GM19463 (cell line): ENCODE measurements around the gene PFDN6.
"Not testable (repeated sequence)": the region's sequence is repeated elsewhere in the genome, so short reads cannot be mapped to it uniquely, and the experiment has no call there.

Experiments
- ATAC-seq: cut with Tn5 transposase; IDR thresholded peaks from one replicate; pipeline ENCODE4 v1.9.1; 2021; ENCODE audit warnings: mild to moderate bottlenecking, moderate library complexity; ENCODE audit not compliant: unreplicated experiment

The PFDN6 gene

GRCh38 chr6:33273129-33273923, 16.1 kb upstream of the PFDN6 start:
- no peak for ATAC-seq

DNA sequence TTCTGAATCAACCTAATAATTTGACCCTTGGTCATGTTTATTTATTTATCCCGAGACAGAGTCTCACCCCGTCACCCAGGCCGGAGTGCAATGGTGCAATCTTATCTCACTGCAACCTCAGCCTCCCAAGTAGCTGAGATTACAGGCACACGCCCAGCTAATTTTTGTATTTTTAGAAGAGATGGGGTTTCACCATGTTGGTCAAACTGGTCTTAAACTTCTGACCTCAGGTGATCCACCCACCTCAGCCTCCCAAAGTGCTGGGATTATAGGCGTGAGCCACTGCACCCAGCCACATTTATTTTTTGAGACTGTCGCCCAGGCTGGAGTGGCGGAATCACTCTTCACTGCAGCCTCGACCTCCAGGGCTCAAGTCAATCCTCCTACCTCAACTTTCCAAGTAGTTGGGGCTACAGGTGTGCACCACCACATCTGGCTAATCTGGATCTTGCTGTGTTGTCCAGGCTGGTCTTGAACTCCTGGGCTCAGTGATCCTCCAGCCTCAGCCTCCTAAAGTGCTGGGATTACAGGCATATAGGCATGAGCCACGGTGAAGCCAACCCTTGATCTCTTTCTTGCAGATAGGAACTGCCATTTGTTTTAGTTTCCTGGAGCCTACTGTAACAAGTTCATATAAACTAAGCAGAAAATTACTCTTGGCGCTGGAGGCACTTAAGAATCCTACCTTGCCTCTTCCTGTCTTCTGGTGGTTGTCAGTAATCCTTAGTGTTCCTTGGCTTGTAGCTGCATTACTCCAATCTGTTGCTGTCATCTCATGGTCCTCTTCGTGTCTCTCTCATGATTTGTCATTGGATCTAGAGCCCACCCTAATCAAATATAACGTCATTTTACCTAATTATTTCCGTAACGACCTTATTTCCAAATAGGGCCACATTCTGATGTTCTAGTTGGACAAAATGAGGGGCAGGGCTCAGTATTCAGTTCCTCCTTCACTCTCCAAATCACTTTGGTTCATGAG, 15.2 kb upstream of the PFDN6 start:
- no peak for ATAC-seq

DNA sequence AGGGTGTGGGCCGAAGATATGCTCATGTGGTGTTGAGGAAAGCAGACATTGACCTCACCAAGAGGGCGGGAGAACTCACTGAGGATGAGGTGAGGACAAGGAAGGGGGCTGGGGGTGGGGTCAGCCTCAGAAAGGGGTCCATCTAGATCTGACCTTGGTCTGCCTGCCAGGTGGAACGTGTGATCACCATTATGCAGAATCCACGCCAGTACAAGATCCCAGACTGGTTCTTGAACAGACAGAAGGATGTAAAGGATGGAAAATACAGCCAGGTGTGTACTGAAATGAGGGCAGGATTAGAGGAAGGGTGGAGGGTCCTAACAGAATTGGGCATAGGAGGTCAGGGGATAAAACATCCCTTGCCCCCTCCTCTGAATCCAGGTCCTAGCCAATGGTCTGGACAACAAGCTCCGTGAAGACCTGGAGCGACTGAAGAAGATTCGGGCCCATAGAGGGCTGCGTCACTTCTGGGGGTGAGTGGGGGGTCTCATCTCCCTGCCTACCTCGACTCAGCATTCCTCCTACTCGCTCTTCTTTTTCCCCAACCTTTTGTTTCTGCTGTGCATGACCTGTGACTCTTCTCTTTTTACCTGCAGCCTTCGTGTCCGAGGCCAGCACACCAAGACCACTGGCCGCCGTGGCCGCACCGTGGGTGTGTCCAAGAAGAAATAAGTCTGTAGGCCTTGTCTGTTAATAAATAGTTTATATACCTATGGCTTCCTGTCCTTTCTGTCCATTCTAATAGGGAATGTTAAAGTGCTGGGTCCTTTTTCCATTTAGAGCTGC, 13.4 kb upstream of the PFDN6 start:
- not testable (repeated sequence) for ATAC-seq

DNA sequence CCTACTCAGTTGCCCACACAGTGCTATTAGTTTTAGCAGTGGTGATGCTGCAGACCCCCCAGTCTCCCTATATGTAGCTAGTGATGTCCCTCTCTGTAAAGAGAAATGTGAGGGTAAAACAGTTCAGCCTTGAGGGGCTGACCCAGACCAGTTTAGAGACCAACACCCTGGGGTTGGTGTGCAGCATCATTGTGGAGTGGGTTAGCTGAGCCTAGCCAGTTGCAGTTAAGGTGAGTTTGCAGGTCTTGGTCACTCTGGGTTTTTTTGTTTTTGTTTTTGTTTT, 12.9 kb upstream of the PFDN6 start:
- ATAC-seq = no peak

DNA sequence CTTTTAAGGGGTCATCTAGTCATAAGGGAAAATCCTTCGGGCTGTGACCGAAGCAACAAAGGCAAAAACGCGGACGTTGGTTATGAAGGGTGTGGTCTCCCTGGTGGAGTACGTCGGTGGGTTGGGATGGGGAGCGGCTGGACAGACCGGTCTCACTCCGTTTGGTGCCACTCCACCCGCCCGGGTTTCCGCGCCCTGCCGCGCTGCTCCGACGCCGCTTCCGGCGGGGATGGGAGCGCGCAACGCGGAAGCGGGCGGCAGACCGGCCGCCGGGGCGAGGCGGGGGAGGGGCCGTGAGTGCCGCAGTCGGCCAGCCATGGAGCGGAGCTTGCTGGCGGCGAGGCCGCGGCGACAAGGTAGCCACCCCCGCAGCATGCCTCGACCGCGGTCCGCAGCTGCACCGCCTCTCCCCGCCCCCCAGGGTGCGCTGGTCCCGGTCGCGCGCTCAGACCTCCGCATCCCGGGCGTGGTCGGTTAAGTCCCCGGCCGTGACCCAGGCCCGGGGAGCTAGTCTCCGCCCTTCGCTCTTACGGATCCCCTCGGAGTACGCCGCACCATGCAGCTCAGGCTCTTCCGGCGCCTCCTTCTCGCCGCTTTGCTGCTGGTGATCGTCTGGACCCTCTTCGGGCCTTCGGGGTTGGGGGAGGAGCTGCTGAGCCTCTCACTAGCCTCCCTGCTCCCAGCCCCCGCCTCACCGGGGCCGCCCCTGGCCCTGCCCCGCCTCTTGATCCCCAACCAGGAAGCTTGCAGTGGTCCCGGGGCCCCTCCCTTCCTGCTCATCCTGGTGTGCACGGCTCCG, 12.3 kb upstream of the PFDN6 start, which contains the start of gene B3GALT4:
Gene B3GALT4, plus strand, starts transcription at position 260 of the 799 bp plus-strand sequence. Its CDS starts 297 bp downstream, at position 557.
- peak; percentile 57 for ATAC-seq

GRCh38 chr6:33277663-33278391, 11.6 kb upstream of the PFDN6 start:
- no peak for ATAC-seq

- no peak for ATAC-seq
Observed at GRCh38 chr6:33278392-33278741, 11.0 kb upstream of the PFDN6 start.

DNA sequence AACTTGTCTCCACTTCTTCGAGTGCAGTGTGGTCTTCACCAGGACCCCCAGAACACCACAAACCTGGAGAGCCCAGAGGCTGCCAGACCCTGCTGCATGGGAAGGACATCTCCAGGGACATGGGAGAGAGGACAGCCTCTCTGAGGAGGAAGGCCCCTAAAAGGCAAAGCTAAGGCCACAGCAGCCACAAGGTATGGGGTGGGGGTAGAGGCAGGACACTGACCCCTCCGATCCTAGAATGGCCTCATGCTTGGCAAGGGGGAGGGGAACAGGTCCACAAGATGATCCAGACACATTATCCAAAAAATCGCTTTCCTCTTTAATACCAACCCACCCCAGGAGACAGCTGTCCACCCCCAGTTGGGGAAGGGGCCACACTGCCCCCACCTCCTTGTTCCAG, 10.6 kb upstream of the PFDN6 start:
- no peak for ATAC-seq

DNA sequence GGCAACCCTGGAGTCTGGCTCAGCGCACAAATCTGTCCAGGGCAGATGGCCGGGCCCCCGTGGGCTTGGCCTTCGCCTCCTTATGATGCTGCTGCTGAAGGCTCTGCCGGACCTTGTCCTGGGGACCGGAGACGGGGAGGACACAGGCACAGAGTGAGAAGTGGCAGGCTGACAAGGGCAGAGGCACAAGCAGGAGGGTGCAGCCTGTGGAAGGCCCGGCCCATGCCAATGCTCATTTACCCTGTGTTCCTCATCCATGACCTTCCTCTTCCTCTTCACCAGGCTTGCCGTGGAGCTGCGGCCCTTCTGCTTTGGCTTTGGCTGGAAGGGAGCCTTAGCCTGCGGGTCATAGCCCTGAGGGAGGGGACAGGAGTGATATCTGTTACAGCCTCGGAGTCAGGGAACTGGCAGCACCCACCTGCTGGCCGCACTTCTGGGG, 10.1 kb upstream of the PFDN6 start:
- no peak for ATAC-seq

DNA sequence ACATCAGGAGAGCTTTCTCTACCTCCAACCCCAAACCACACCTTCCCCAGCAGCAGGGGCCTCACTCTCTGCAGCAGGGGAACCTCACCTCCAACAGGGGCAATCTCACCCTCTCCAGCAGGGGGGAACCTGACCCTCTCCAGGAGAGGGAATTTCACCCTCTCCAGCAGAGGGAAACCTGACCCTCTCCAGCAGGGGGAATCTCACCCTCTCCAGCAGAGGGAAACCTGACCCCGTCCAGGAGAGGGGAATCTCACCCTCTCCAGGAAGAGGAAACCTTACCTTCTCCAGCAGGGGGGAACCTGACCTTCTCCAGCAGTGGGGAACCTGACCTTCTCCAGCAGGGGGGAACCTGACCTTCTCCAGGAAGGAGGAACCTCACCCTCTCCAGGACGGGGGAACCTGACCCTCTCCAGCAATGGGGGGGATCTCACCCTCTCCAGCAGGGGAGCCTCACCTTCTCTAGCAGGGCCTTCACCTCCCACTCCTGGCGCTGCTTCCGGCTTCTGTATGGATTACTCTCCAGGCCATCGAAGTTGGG, 9.4 kb upstream of the PFDN6 start:
- ATAC-seq = no peak

DNA sequence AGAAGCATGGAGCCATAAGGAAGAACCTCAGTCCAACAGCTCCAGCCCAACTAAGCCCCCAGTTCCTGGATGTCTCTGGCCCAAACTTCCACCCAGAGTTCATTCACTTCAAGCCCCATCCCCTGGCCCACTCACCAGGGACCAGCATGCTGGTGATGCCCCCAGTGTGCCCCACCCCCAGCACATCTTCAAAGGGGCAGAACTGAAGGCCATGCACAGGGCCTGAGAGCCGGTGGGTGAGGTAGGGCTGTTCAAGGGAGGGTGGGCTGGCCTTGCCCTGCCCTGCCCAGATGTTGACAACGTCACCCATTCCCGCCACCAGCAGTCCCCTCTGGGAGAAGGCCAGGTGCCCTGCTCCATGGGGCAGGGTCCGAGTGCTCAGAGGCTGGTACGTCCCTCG, 8.9 kb upstream of the PFDN6 start:
- ATAC-seq = no peak

GRCh38 chr6:33285214-33285613, 4.2 kb upstream of the PFDN6 start:
- not testable (repeated sequence) for ATAC-seq

DNA sequence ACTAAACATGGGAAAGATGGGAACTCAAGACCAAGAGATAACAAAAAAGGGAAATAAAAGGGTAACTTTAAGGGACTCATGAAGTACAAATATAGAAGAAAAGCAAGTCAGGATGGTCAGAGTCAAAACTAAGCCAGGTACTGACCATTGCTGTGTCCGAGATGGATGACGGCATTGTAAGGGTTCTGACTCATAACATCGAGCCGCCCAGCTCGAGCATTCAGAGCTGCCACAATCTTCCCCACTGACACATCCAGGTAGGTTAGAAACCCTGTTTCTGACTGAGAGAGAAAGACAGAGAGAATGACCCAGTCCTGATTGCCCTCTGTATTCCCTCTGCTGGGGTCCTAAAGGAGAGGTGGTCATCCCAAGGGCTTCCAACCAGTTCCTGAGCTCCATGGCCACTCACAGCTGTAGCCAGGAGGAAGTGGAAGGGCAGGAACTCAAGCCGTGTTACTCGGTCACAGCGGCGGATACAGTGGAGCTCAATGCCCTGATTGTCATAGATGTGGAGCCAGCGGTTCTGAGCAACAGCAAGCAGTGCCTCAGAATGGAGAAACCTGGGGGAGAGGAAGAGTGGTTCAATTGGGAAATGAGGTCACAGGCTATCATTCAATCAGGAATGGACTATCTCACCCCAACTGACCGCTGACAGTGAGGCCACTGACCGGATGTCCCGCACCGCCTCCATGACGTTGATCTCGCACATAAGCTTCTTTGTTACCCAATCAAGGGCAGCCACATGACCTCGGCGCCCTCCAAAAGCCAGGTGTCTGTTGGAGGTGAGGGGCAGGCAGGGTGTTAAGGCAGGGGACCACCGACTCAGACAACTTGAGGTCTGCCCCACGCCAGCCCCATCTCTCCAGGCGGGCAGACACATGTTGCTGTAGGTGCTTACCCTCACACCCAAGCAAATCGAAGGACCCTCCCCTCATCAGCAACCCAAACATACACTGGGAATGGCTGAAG, 2.2 kb upstream of the PFDN6 start:
- ATAC-seq = no peak

DNA sequence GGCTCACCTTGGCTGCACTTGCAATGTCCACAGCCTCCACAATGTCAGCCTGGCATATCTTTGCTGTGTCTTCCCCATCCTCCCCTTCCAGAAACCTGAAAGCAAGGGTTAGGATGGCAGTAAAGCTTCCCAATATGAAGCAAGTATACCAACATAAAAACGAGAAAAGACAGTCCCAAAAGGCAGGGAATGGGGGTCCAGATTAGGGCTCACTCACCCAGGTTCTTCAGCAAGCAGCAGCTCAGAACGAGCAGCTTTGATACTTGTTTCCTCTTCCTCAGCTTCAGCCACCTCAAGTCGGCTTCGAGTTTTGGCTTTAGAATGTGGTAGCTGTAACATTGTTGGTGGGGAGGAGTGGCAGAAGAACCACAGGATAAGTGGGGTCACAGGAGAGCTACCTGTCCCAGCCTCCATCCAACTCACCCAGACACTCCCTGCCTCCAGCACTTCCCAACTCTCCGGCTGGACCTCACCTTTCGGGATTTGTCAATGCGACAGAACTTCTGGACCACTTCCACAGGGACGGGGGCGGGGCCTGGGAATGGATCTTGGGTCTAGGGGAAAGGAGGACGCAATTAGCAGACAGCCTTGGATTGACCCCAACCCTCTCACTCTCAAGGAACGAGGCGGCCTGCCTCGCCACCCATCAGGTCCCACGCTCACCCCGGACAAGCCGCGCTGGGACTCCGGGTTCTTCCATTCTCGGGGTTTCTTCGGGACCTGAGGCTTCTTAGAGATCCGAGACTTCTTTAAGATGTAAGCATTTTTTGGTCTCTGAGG, 1.1 kb upstream of the PFDN6 start:
- ATAC-seq = no peak

GRCh38 chr6:33289784-33290315, 449 bp downstream of the PFDN6 start:
- ATAC-seq = peak; percentile 12

- ATAC-seq = no peak
Observed at GRCh38 chr6:33290459-33290858, 1.1 kb downstream of the PFDN6 start.

DNA sequence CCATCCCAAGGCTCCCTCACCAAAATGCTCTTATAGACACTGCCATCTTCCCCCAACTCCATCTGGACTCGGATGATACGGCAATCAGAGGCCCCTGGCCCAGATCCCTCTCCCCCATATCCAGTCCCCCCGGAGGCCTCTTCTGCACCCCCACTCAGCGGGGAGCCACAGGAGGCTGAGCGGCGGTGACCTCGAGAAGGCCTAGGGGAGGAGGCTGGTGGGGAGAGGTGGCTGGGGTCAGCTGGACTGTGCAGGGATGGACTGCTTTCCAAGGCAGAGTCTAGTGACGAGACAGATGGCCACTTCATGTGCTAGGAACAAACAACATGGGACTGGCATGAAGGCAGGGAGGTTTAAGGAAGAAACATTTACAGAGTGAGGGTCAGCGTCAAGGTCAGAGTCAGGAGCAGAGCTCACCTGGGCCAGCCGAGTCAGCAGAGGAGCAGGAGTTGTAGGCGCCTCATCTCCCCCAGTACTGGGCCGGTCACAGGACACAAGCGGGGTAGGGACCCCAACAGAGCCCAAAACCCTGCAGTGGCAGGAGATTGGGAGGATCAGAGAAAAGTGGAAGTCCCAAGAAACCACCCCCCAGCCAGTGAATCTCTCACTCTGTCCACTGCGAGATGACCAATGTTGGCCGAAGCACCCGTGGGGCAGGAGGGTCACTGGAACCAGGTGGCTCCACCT, 3.7 kb downstream of the PFDN6 start:
- ATAC-seq = no peak
